ENCODE data around the gene BLVRB. TPM values are rescaled to one million over a fixed set of nuclear protein-coding genes. Genes with fewer than 3 reads are reported as not detected.

Gene BLVRB
- total RNA-seq, 2 donors from 2014 or later: 79.8 to 109 TPM

- Histone ChIP-seq H3K27me3 (no peaks in the 10 kb centered on the region), H3K9me3 (no peaks in the 10 kb centered on the region), H3K4me3 (no peak overlapping the region), H3K4me1 (peaks cover 9% of the 10 kb centered on the region), H3K36me3 (replicated peaks in 1 of 2; ENCODE audit: insufficient read depth in 1 of 2, low read depth in 2 of 2) (no peaks in the 10 kb centered on the region), H3K27ac (no peak overlapping the region)
- TF ChIP-seq POLR2A (IDR thresholded peaks at IDR 0.05) (no peak), CTCF (IDR thresholded peaks at IDR 0.05) (no peak)
- intact Hi-C loops (cut with DNase I): no loop called here
- DNase-seq: no peak
- WGBS, 2 donors: 45 to 50% methylated on average over 3 to 5 of the region's 5 CpGs
- ATAC-seq: no peak
Observed at GRCh38 chr19:40419066-40419612, 46.4 kb downstream of the BLVRB start.

- no peak for ATAC-seq
- WGBS, 2 donors: 68 to 69% methylated on average over 2 to 3 of the region's 3 CpGs
- H3K36me3 ChIP-seq (replicated peaks in 1 of 2; ENCODE audit: insufficient read depth in 1 of 2, low read depth in 2 of 2): no peaks in the 10 kb centered on the region
- no peak overlapping the region for H3K4me3 ChIP-seq
- no peaks in the 10 kb centered on the region for H3K27me3 ChIP-seq
- H3K4me1 ChIP-seq: peaks cover 9% of the 10 kb centered on the region
- no peak for DNase-seq
- TF ChIP-seq POLR2A (IDR thresholded peaks at IDR 0.05) (no peak), CTCF (IDR thresholded peaks at IDR 0.05) (no peak)
- no peaks in the 10 kb centered on the region for H3K9me3 ChIP-seq
- intact Hi-C loops (cut with DNase I): no loop called here
- peak overlapping the region in 1 of 4 donors; percentile 52 for H3K27ac ChIP-seq
Observed at GRCh38 chr19:40418040-40418439, 47.5 kb downstream of the BLVRB start.

GRCh38 chr19:40417643-40417981 lies 47.9 kb downstream of the BLVRB start:
- 67 to 73% methylated on average over 4 of the region's 4 CpGs for WGBS, 2 donors
- H3K27ac ChIP-seq: peak overlapping the region in 2 of 4 donors; percentile 33 to 52

GRCh38 chr19:40416918-40417642 lies 48.5 kb downstream of the BLVRB start:
- TF ChIP-seq POLR2A (IDR thresholded peaks at IDR 0.05) (no peak), CTCF (IDR thresholded peaks at IDR 0.05) (no peak)
- intact Hi-C loops (cut with DNase I): no loop called here
- H3K36me3 ChIP-seq (replicated peaks in 1 of 2; ENCODE audit: insufficient read depth in 1 of 2, low read depth in 2 of 2): no peaks in the 10 kb centered on the region
- DNase-seq (peak in 2 of 4 donors; percentile 32 to 38), ATAC-seq (no peak)
- peak overlapping the region in 2 of 4 donors; percentile 33 to 52 for H3K27ac ChIP-seq
- H3K9me3 ChIP-seq: no peaks in the 10 kb centered on the region
- H3K4me3 ChIP-seq: no peak overlapping the region
- H3K4me1 ChIP-seq: peaks cover 9% of the 10 kb centered on the region
- WGBS, 2 donors: 54 to 68% methylated on average over 13 to 14 of the region's 16 CpGs
- no peaks in the 10 kb centered on the region for H3K27me3 ChIP-seq

More at GRCh38 chr19:40417643-40417981, 47.9 kb downstream of the BLVRB start:
- Histone ChIP-seq H3K4me3 (no peak overlapping the region), H3K36me3 (replicated peaks in 1 of 2; ENCODE audit: insufficient read depth in 1 of 2, low read depth in 2 of 2) (no peaks in the 10 kb centered on the region), H3K27me3 (no peaks in the 10 kb centered on the region), H3K4me1 (peaks cover 9% of the 10 kb centered on the region), H3K9me3 (no peaks in the 10 kb centered on the region)
- intact Hi-C loops (cut with DNase I): no loop called here
- DNase-seq (no peak), ATAC-seq (no peak)
- TF ChIP-seq POLR2A (IDR thresholded peaks at IDR 0.05) (no peak), CTCF (IDR thresholded peaks at IDR 0.05) (no peak)

- no peak for DNase-seq
- no peaks in the 10 kb centered on the region for H3K9me3 ChIP-seq
- no peaks in the 10 kb centered on the region for H3K27me3 ChIP-seq
- H3K4me3 ChIP-seq: no peak overlapping the region
- WGBS, 2 donors: 96 to 100% methylated on average over 2 of the region's 2 CpGs
- H3K4me1 ChIP-seq: no peaks in the 10 kb centered on the region
- ATAC-seq: no peak
- H3K27ac ChIP-seq: no peak overlapping the region
- intact Hi-C loops (cut with DNase I): no loop called here
- no peaks in the 10 kb centered on the region for H3K36me3 ChIP-seq (replicated peaks in 1 of 2; ENCODE audit: insufficient read depth in 1 of 2, low read depth in 2 of 2)
- no peak for TF ChIP-seq CTCF (IDR thresholded peaks at IDR 0.05)
- TF ChIP-seq POLR2A (IDR thresholded peaks at IDR 0.05): no peak
Observed at GRCh38 chr19:40415768-40416167, 49.8 kb downstream of the BLVRB start.
